CD4-positive, alpha-beta T cell treated with Interleukin-21 for 1 hour (primary cell): ENCODE results near the gene NPBWR2.
A peak's percentile ranks its signal among the peaks of the same experiment; 100 is the strongest.

Source experiments
- DNase-seq: peaks from one replicate; pipeline ENCODE4 v3.0.0-alpha.2; 2020

Gene NPBWR2

GRCh38 chr20:64071341-64072332 is 35.7 kb downstream of the NPBWR2 start:
- no peak for DNase-seq

GRCh38 chr20:64070244-64070993 is 36.9 kb downstream of the NPBWR2 start:
- no peak for DNase-seq

GRCh38 chr20:64069614-64070243 is 37.6 kb downstream of the NPBWR2 start:
- DNase-seq: no peak

DNA sequence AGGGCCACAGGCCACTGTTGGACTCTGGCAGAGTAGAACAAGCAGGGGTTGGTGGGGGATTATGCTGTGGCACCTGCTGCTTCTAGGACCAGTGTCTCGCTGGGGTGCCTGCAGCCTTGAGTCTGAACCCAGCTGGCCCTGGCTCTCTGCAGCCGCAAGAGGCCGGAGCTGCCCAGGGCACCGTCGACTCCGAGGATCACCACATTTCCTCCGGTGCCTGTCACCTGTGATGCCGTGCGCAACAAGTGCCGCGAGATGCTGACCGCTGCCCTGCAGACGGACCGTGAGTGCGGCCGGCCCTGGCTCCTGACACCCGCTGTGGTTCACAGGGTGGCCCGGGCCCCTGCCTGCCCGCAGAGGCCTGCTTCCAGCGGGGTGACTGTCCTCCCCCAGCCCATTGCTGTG is 38.2 kb downstream of the NPBWR2 start:
- DNase-seq: no peak

GRCh38 chr20:64068386-64069208 is 38.8 kb downstream of the NPBWR2 start:
- no peak for DNase-seq

- DNase-seq: no peak
Measured at GRCh38 chr20:64067733-64068307, 39.5 kb downstream of the NPBWR2 start.

GRCh38 chr20:64067005-64067632 is 40.2 kb downstream of the NPBWR2 start:
- no peak for DNase-seq

DNA sequence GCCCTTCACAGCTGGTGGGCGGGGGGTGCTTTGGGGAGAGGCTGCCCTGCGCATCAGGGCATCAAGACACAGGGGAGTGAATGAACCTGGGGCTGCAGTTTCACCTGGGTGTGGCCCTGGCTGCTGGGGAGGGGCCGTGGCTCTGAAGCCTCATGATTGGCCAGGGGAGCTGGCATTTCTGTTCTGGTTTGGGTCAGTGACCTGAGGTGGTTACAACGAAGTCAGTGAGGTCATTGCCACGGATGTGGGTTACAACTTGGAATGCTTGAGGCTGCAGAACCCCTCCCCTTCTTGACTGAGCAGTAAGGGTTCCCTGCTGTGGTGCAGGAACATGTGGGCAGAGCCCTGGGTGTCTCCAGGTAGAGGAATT is 41.4 kb downstream of the NPBWR2 start:
- DNase-seq: peak; percentile 76

- no peak for DNase-seq
Measured at GRCh38 chr20:64065062-64065973, 42.0 kb downstream of the NPBWR2 start.

DNA sequence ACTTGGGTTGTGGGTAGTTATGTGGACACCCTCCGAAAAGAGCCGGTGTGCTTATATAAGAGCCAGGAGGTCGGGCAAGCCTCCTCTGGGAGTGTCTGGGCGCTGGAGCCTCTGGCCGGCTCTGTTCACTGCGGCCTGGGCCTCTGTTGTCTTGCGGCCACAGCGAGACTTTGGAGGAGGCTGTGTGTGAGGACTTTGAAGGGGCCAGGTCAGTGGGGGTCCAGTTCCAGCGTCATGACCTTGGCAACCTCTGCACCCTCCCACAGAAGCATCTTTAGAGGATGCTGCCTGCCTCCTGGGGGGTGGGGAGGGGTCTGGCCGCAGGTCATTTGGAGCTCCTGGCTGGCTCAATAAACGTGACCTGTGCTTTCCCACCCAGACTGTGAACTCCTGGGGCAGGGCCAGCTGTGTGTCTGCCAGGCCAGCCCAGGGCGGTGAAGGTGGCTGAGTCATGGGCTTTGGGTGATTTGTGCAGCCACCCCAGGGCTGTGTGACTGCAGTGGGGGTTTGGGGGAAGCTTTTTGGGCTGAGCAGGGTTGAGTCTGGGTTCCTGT is 43.1 kb downstream of the NPBWR2 start:
- no peak for DNase-seq

DNA sequence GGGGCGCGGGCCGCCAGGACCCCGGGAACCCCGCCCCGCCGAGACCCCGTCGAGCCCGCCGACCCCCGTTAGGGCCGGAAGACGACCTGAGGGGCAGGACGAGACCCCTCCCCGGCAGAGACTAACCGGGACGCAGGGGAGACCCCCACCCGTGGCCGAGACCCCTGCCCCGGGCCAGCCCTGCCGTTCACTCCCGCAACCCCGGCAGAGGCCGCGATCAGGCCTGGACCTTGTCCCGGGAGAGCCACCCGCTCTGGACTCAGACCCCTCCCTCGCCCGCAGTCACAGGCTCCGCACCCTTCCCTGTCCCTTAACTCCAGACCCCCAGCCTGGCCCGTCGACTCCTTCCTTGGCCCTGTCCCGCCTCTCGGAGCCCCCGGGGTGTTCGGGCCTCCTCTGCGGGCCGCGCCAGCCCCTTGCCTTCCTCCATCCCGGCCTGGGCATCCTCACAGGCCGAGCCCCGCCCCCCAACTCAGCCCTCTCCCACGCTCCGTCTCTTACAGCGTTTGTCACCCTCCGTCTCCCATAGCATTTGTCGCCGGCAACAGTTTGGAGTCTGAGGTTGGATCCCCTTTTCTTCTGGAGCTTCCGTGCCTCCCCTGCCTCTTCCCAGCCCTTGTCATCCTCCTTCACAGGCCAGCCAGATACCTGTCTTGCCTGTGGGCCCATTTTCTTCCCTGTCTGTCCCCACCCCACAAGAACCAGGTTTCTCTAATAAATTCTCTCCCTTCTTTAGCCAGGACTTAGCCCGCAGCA is 43.8 kb downstream of the NPBWR2 start:
- DNase-seq: no peak

DNA sequence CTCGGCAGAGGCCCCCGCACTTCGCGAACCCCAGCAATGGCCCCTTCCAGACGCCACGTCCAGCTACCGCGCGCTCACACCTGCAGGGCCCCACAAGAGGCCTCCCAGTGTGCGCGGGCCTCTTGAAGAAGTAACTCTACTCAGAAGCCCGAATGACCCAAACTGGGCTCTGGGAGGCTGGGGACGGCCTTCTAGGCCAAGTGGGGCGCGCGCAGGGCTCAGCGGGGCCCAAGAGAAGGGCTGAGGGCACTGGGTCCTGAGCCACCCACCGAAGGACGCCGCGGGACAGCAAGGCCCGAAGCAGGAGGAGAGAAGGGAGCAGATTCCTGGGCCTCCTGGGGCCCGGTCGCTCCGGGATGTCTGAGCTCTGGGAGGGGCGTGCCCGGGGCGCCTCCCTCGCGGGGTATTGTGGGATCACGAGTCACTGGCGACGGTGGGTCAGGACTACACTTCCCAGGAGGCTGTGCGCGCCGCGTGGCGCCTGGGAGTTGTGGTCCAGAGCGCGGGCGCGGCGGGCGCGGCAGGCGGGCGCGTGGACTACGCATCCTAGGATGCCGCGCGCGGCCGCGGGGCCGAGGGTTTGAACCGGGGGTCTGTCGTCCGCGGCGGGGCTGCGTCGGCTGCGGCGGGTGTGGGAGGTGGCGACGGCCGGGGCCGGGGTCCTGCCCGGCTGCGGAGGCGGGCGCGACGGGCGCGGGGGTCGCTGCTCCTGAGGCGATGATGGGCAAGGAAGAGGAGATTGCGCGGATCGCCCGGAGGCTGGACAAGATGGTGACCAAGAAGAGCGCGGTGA is 44.6 kb downstream of the NPBWR2 start, which contains the start of gene TCEA2:
Gene TCEA2 (plus strand): TSS at position 603 of the 793 bp plus-strand sequence. CDS start 115 bp downstream, at position 718.
- peak; percentile 94 for DNase-seq

DNA sequence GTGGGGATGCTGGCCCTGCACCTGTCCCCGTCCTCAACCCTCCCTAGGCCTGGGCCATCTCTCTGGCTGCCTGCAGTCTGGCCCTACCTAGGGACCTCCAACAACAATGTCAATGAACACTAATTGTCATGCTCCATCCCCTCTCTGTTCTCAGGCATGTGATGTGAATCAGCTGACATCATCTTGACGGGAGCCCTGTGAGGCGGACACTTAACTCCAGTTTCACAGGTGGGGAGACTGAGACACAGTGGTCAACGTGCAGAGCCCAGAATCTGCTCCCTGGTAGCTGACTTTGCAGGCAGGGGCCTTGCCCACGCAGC is 45.1 kb downstream of the NPBWR2 start:
- no peak for DNase-seq

- no peak for DNase-seq
Measured at GRCh38 chr20:64058536-64058935, 48.8 kb downstream of the NPBWR2 start.

- DNase-seq: peak; percentile 79
Measured at GRCh38 chr20:64057628-64058498, 49.5 kb downstream of the NPBWR2 start.

DNA sequence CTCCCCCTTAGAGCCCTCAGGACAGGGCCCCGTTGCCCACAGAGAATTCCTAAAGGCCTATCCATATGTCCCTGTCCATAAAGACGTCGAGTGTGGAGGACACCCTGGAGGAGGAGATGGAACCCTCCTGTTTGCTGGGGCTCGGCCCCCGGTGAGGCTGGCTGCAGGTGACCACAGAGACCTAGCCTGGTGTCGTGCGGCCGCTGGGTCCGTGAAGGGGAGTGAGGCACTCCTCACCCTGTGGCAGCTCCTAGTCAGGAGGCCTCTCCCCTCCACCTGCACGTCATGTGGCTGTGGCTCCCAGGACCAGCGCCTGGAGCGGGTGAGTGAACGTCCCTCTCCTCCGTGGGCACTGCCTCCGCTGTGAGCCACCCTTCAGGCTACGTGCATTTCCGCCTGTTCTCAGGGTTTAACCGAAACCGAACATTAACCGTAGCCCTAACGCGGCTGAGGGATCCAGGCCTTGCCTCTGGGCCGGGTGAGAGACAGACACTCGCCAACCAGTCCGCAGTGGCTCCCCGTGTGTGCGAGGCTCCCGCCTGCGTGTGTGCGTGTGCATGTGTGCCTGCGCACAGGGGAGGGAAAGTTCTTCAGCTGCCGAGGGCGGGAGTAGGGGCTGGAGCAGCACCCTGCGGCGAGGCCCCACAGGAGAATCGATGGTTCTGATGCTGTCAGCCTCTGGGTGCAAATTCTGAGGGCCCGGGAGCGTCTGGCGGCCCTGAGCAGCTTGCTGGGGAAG is 50.3 kb downstream of the NPBWR2 start:
- DNase-seq: no peak

- no peak for DNase-seq
Measured at GRCh38 chr20:64056639-64056888, 50.8 kb downstream of the NPBWR2 start.
